ENCODE results near the gene SPATS2L.

DNA sequence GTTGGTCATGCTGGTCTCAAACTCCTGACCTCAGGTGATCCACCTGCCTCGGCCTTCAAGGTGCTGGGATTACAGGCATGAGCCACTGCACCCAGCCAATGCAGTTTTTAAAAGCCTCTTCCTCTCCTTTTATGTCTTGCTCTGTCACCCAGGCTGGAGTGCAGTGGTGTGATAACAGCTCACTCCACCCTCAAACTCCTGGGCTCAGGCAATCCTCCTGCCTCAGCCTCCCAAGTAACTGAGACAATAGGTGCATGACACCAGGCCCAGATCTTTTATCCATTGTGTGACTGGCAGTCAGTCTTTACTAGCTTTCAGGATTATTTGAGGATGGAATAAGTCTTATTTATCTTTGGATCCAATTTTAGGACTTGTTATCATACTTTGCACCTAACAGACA is 190.2 kb downstream of the SPATS2L start:
- TF ChIP-seq EGR1 (IDR thresholded peaks at IDR 0.05) = no peak
- TF ChIP-seq TEAD4 (IDR thresholded peaks at IDR 0.05) = no peak
- TF ChIP-seq RAD21 (IDR thresholded peaks at IDR 0.05; ENCODE audit: low read depth) = no peak
- TF ChIP-seq, protein P1, sequence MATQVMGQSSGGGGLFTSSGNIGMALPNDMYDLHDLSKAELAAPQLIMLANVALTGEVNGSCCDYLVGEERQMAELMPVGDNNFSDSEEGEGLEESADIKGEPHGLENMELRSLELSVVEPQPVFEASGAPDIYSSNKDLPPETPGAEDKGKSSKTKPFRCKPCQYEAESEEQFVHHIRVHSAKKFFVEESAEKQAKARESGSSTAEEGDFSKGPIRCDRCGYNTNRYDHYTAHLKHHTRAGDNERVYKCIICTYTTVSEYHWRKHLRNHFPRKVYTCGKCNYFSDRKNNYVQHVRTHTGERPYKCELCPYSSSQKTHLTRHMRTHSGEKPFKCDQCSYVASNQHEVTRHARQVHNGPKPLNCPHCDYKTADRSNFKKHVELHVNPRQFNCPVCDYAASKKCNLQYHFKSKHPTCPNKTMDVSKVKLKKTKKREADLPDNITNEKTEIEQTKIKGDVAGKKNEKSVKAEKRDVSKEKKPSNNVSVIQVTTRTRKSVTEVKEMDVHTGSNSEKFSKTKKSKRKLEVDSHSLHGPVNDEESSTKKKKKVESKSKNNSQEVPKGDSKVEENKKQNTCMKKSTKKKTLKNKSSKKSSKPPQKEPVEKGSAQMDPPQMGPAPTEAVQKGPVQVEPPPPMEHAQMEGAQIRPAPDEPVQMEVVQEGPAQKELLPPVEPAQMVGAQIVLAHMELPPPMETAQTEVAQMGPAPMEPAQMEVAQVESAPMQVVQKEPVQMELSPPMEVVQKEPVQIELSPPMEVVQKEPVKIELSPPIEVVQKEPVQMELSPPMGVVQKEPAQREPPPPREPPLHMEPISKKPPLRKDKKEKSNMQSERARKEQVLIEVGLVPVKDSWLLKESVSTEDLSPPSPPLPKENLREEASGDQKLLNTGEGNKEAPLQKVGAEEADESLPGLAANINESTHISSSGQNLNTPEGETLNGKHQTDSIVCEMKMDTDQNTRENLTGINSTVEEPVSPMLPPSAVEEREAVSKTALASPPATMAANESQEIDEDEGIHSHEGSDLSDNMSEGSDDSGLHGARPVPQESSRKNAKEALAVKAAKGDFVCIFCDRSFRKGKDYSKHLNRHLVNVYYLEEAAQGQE (IDR thresholded peaks at IDR 0.05; ENCODE audit: low read depth) = no peak
- TF ChIP-seq, protein P2, sequence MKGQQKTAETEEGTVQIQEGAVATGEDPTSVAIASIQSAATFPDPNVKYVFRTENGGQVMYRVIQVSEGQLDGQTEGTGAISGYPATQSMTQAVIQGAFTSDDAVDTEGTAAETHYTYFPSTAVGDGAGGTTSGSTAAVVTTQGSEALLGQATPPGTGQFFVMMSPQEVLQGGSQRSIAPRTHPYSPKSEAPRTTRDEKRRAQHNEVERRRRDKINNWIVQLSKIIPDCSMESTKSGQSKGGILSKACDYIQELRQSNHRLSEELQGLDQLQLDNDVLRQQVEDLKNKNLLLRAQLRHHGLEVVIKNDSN (IDR thresholded peaks at IDR 0.05) = no peak
- no peak for TF ChIP-seq CEBPB (IDR thresholded peaks at IDR 0.05)
- no peak for TF ChIP-seq FOXM1 (IDR thresholded peaks at IDR 0.05; ENCODE audit: borderline replicate concordance, low read depth)
- TF ChIP-seq, protein P3, sequence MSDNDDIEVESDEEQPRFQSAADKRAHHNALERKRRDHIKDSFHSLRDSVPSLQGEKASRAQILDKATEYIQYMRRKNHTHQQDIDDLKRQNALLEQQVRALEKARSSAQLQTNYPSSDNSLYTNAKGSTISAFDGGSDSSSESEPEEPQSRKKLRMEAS (IDR thresholded peaks at IDR 0.05) = no peak
- TF ChIP-seq YY1 (IDR thresholded peaks at IDR 0.05; ENCODE audit: low read depth) = no peak
- TF ChIP-seq TAF1 (IDR thresholded peaks at IDR 0.05; ENCODE audit: low read depth) = no peak
- no peak for TF ChIP-seq EP300 (IDR thresholded peaks at IDR 0.05; ENCODE audit: borderline replicate concordance)
- TF ChIP-seq NFIC (IDR thresholded peaks at IDR 0.05) = no peak

Measured in Ishikawa (cell line).